Measurements from ENCODE around the gene TMEM258. TPM values are rescaled to one million over a fixed set of nuclear protein-coding genes. Genes with fewer than 3 reads are reported as not detected.

The TMEM258 gene
- total and polyA plus RNA-seq, 4 donors = 31.0 to 136 (median 98.7) TPM

GRCh38 chr11:61829806-61830205, 37.4 kb upstream of the TMEM258 start:
- WGBS = 59% methylated on average over 4 of the region's 4 CpGs
- Histone ChIP-seq H3K9ac (ENCODE audit: low read depth in 1 of 2, low read length in 2 of 2) (no peak overlapping the region), H3K4me3 (ENCODE audit: low read depth in 1 of 3, low read length in 3 of 3) (peak overlapping the region in 1 of 3 donors; percentile 75), H3K9me3 (ENCODE audit: control insufficient read depth in 4 of 4, low read length in 3 of 4) (no peaks in the 10 kb centered on the region), H3K27me3 (ENCODE audit: control insufficient read depth in 4 of 4, insufficient read depth in 4 of 4, low read length in 3 of 4) (no peaks in the 10 kb centered on the region), H3K4me1 (ENCODE audit: control insufficient read depth in 4 of 4, insufficient read depth in 4 of 4, low read length in 3 of 4) (peaks cover 10 to 59% (median 51%) of the 10 kb centered on the region in 4 donors), H3K36me3 (ENCODE audit: control insufficient read depth in 4 of 4, insufficient read depth in 3 of 4, low read depth in 1 of 4, low read length in 3 of 4) (no peaks in the 10 kb centered on the region), H3K27ac (ENCODE audit: low read depth in 1 of 2, low read length in 2 of 2) (no peak overlapping the region)
- DNase-seq (ENCODE audit: low spot score) = no peak
- TF ChIP-seq MAX (IDR thresholded peaks at IDR 0.05) (no peak), TAF1 (conservative IDR thresholded peaks at IDR 0.05) (no peak), REST (IDR thresholded peaks at IDR 0.05) (no peak), NR2F2 (IDR thresholded peaks at IDR 0.05) (no peak), YY1 (IDR thresholded peaks at IDR 0.05) (no peak), GABPA (IDR thresholded peaks at IDR 0.05 in 1 of 2, conservative IDR thresholded peaks at IDR 0.05 in 1 of 2) (no peak), ATF3 (IDR thresholded peaks at IDR 0.05) (no peak)

GRCh38 chr11:61828629-61829407, 36.4 kb upstream of the TMEM258 start:
- Histone ChIP-seq H3K27ac (ENCODE audit: low read depth in 1 of 2, low read length in 2 of 2) (peak overlapping the region; percentile 83 to 88), H3K36me3 (ENCODE audit: control insufficient read depth in 4 of 4, insufficient read depth in 3 of 4, low read depth in 1 of 4, low read length in 3 of 4) (no peaks in the 10 kb centered on the region), H3K27me3 (ENCODE audit: control insufficient read depth in 4 of 4, insufficient read depth in 4 of 4, low read length in 3 of 4) (no peaks in the 10 kb centered on the region), H3K4me1 (ENCODE audit: control insufficient read depth in 4 of 4, insufficient read depth in 4 of 4, low read length in 3 of 4) (peaks cover 10 to 59% (median 51%) of the 10 kb centered on the region in 4 donors), H3K9ac (ENCODE audit: low read depth in 1 of 2, low read length in 2 of 2) (peak overlapping the region in 1 of 2 donors; percentile 48), H3K9me3 (ENCODE audit: control insufficient read depth in 4 of 4, low read length in 3 of 4) (no peaks in the 10 kb centered on the region), H3K4me3 (ENCODE audit: low read depth in 1 of 3, low read length in 3 of 3) (peak overlapping the region; percentile 67 to 75 (median 70))
- peak; percentile 62 for DNase-seq (ENCODE audit: low spot score)
- WGBS = 2% methylated on average over 55 of the region's 55 CpGs
- no peak for TF ChIP-seq MAX (IDR thresholded peaks at IDR 0.05)
- TF ChIP-seq ATF3 (IDR thresholded peaks at IDR 0.05) = no peak
- peak; percentile 63 for TF ChIP-seq YY1 (IDR thresholded peaks at IDR 0.05)
- TF ChIP-seq CTCF (IDR thresholded peaks at IDR 0.05; ENCODE audit: low read depth, low read length, missing input control) = no peak
- TF ChIP-seq RXRA (IDR thresholded peaks at IDR 0.05) = peak; percentile 82 to 97
- no peak for TF ChIP-seq REST (IDR thresholded peaks at IDR 0.05)
- TF ChIP-seq SP1 (IDR thresholded peaks at IDR 0.05) = no peak
